Nephron progenitor cell (in vitro differentiated cells): ENCODE measurements around the gene TECPR2.

Experiments used
- DNase-seq: peaks from one replicate; pipeline ENCODE4 v3.0.0; 2021
- H3K27ac Mint-ChIP-seq: 2 replicates; pipeline ENCODE4 v1.8.0; 2021; ENCODE audit warnings: mild to moderate bottlenecking, moderate library complexity, mixed read lengths
- H3K27me3 Mint-ChIP-seq: 2 replicates; pipeline ENCODE4 v1.8.0; 2021; ENCODE audit warnings: mild to moderate bottlenecking, low read depth, mixed read lengths; ENCODE audit not compliant: poor library complexity
- H3K36me3 Mint-ChIP-seq: 2 replicates; pipeline ENCODE4 v1.8.0; 2021; ENCODE audit warnings: low read depth, mixed read lengths
- H3K4me1 Mint-ChIP-seq: 2 replicates; pipeline ENCODE4 v1.8.0; 2021; ENCODE audit warnings: mixed read lengths
- H3K4me3 Mint-ChIP-seq: 2 replicates; pipeline ENCODE4 v1.8.0; 2021; ENCODE audit warnings: mild to moderate bottlenecking, moderate library complexity, mixed read lengths
- H3K9me3 Mint-ChIP-seq: 2 replicates; pipeline ENCODE4 v1.8.0; 2021; ENCODE audit warnings: mild to moderate bottlenecking, moderate library complexity, mixed read lengths
- CTCF ChIP-seq: fragments of 200-600 bp; sonication (generic); IDR thresholded peaks from 2 replicates; pipeline ENCODE4 v1.5.0; 2021; ENCODE audit warnings: antibody characterized with exemption

The TECPR2 gene

GRCh38 chr14:102486513-102487203 lies 123.9 kb downstream of the TECPR2 start:
- peaks cover 20% of the 10 kb centered on the region for H3K9me3 Mint-ChIP-seq
- H3K27me3 Mint-ChIP-seq, result no peaks in the 10 kb centered on the region
- TF ChIP-seq CTCF, result no peak
- H3K36me3 Mint-ChIP-seq, result peaks cover 42% of the 10 kb centered on the region
- peak overlapping the region; percentile 43 for H3K27ac Mint-ChIP-seq
- peaks cover 19% of the 10 kb centered on the region for H3K4me1 Mint-ChIP-seq
- H3K4me3 Mint-ChIP-seq, result no peak overlapping the region
- no peak for DNase-seq

GRCh38 chr14:102487204-102487577 lies 124.5 kb downstream of the TECPR2 start:
- Mint-ChIP-seq H3K4me1 (peaks cover 19% of the 10 kb centered on the region), H3K27ac (no peak overlapping the region), H3K36me3 (peaks cover 36% of the 10 kb centered on the region), H3K9me3 (peaks cover 17% of the 10 kb centered on the region), H3K4me3 (no peak overlapping the region), H3K27me3 (no peaks in the 10 kb centered on the region)
- DNase-seq, result no peak
- no peak for TF ChIP-seq CTCF

- no peak for TF ChIP-seq CTCF
- H3K36me3 Mint-ChIP-seq, result peaks cover 11% of the 10 kb centered on the region
- no peaks in the 10 kb centered on the region for H3K9me3 Mint-ChIP-seq
- H3K4me1 Mint-ChIP-seq, result peaks cover 19% of the 10 kb centered on the region
- peaks cover 2% of the 10 kb centered on the region for H3K27me3 Mint-ChIP-seq
- H3K27ac Mint-ChIP-seq, result no peak overlapping the region
- no peak for DNase-seq
- no peak overlapping the region for H3K4me3 Mint-ChIP-seq
These were observed 127.7 kb downstream of the TECPR2 start for GRCh38 chr14:102490456-102490855.

- DNase-seq, result no peak
- no peak overlapping the region for H3K4me3 Mint-ChIP-seq
- peaks cover 2% of the 10 kb centered on the region for H3K27me3 Mint-ChIP-seq
- H3K9me3 Mint-ChIP-seq, result no peaks in the 10 kb centered on the region
- H3K27ac Mint-ChIP-seq, result no peak overlapping the region
- TF ChIP-seq CTCF, result no peak
- peaks cover 12% of the 10 kb centered on the region for H3K4me1 Mint-ChIP-seq
- peaks cover 8% of the 10 kb centered on the region for H3K36me3 Mint-ChIP-seq
These were observed 128.6 kb downstream of the TECPR2 start for GRCh38 chr14:102491366-102491765.

GRCh38 chr14:102491786-102492530 lies 129.2 kb downstream of the TECPR2 start:
- Mint-ChIP-seq H3K36me3 (peaks cover 2% of the 10 kb centered on the region), H3K4me3 (no peak overlapping the region), H3K27me3 (peaks cover 2% of the 10 kb centered on the region), H3K27ac (no peak overlapping the region), H3K9me3 (no peaks in the 10 kb centered on the region), H3K4me1 (peaks cover 7% of the 10 kb centered on the region)
- DNase-seq, result no peak
- no peak for TF ChIP-seq CTCF

- H3K27ac Mint-ChIP-seq, result peak overlapping the region; percentile 83
- H3K27me3 Mint-ChIP-seq, result peaks cover 2% of the 10 kb centered on the region
- DNase-seq, result no peak
- TF ChIP-seq CTCF, result no peak
- H3K4me3 Mint-ChIP-seq, result no peak overlapping the region
- H3K9me3 Mint-ChIP-seq, result no peaks in the 10 kb centered on the region
- H3K4me1 Mint-ChIP-seq, result peaks cover 5% of the 10 kb centered on the region
- no peaks in the 10 kb centered on the region for H3K36me3 Mint-ChIP-seq
These were observed 129.8 kb downstream of the TECPR2 start for GRCh38 chr14:102492531-102492910.
